Retinal pigment epithelial cell (primary cell): ENCODE results near the gene MAU2.

ENCODE experiments used
- DNase-seq: peaks from one replicate; pipeline ENCODE4 v3.0.0-alpha.2; 2010; ENCODE audit warnings: low read depth
- H3K4me3 ChIP-seq: 2 replicates; pipeline ENCODE4 v1.5.1; 2011; ENCODE audit warnings: mild to moderate bottlenecking, low read length, control low read depth, moderate library complexity
- TF ChIP-seq, protein P1 (sequence below): conservative IDR thresholded peaks from 2 replicates; pipeline ENCODE4 v1.5.1; 2011; ENCODE audit warnings: low read depth, low read length, control low read depth, inconsistent platforms

MAU2 gene

DNA sequence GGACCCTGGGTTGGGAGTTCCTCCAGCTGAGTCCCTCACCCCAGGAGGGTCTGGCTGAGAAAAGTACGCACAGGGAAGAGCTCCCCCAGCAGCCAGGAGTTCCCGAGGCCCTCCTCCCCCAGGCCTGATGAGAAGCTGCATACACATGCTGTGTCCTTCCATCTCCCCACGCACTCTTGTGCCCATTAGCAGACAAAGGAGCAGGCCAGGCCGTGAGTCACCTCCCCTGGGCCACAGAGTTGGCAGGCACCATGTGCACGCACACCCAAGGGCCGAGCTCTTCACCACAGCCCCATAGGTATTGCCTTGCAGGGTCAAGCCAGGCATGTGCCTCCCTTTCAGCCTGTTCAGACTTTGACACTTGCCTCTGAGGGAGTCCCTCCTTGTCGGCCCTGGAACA lies 17.5 kb downstream of the MAU2 start:
- H3K4me3 ChIP-seq: no peak overlapping the region
- TF ChIP-seq, protein P1, sequence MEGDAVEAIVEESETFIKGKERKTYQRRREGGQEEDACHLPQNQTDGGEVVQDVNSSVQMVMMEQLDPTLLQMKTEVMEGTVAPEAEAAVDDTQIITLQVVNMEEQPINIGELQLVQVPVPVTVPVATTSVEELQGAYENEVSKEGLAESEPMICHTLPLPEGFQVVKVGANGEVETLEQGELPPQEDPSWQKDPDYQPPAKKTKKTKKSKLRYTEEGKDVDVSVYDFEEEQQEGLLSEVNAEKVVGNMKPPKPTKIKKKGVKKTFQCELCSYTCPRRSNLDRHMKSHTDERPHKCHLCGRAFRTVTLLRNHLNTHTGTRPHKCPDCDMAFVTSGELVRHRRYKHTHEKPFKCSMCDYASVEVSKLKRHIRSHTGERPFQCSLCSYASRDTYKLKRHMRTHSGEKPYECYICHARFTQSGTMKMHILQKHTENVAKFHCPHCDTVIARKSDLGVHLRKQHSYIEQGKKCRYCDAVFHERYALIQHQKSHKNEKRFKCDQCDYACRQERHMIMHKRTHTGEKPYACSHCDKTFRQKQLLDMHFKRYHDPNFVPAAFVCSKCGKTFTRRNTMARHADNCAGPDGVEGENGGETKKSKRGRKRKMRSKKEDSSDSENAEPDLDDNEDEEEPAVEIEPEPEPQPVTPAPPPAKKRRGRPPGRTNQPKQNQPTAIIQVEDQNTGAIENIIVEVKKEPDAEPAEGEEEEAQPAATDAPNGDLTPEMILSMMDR: no peak
- DNase-seq: no peak

DNA sequence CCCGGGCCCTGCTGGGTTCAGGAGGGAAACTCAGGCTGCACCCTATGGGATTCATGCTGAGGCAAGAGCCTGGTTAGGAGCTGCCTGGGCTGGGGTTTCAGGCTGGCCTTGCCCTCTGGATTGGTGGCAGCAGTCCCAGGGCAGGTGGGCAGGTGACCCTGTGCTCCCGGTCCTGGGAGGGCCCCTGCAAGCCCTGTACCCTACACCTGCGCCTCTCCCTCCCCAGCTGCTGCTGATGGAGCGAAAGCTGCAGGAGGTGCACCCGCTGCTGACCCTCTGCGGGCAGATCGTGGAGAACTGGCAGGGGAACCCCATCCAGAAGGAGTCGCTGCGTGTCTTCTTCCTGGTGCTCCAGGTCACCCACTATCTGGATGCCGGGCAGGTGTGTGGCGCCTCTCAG lies 20.4 kb downstream of the MAU2 start:
- H3K4me3 ChIP-seq: no peak overlapping the region
- no peak for DNase-seq
- TF ChIP-seq, protein P1: no peak

DNA sequence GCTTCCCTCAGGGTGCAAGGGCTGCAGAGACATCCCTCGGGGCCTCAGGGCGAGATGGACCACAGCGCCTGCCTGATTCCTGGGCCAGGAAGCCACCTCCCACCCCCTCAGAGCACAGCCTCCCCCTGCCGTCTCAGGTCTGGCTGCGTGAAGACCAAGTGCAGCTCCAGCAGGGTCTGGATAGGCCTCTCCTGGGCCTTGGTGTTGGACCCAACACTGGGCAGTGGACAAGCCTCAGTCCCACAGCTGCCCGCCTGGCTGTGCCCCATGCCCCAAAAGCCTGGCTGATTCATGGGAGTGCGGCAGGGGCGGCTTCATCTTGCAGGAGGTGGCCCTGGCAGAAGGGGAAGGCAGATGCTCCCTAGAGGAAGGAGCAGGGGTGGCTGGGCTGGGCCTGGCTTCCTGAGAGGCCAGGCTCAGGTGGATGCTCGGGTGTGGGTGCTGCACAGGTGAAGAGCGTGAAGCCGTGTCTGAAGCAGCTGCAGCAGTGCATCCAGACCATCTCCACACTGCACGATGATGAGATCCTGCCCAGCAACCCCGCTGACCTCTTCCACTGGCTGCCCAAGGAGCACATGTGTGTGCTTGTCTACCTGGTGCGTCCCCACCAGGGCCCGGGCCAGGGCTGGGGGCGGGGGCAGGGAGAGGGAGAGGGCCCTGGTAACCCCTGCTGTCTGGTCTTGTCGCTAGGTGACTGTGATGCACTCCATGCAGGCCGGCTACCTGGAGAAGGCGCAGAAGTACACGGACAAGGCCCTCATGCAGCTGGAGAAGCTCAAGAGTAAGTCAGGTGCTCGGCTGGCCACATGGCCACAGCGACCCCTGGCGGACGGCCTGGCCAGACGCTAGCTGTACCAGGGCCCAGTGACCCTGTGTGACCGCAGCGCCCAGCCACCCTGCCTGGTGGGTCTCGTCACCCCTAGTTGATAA lies 21.7 kb downstream of the MAU2 start:
- TF ChIP-seq, protein P1: peak; percentile 95

DNA sequence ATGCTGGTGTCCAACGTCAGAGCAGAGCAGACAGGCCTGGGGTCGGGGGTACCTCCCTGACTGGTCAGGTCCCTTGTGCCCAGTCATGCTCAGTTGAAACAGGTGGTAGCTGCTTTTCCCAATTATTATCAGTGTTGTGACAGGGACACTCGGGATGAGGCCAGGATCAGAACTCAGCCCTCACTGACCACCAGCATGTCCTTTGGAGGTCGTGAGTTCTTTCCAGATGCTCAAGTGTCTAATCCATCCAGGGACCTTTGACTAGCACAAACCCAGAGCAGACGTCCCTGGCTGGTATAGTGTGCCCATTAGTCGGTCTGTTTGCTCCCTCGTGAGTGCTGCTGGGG lies 22.4 kb downstream of the MAU2 start:
- DNase-seq: no peak
- TF ChIP-seq, protein P1: no peak
- no peak overlapping the region for H3K4me3 ChIP-seq

More for the DNA sequence above, 21.7 kb downstream of the MAU2 start:
- peak; percentile 14 for DNase-seq
- H3K4me3 ChIP-seq: no peak overlapping the region

DNA sequence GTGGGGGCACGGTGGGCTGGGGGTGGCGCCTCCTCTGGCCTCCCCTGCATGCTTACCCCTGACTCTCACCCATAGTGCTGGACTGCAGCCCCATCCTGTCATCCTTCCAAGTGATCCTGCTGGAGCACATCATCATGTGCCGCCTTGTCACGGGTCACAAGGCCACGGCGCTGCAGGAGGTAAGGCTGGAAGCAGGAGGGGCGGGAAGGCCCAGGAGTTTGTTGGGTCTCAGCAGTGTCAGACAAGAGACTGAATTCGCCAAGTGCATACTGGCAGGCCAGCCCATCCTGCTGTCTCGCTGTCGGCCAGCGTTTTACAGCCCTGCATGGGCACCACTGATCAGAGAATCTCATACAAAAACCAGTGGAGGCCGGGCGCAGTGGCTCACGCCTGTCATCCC lies 23.1 kb downstream of the MAU2 start:
- H3K4me3 ChIP-seq: no peak overlapping the region
- no peak for DNase-seq
- TF ChIP-seq, protein P1: no peak

DNA sequence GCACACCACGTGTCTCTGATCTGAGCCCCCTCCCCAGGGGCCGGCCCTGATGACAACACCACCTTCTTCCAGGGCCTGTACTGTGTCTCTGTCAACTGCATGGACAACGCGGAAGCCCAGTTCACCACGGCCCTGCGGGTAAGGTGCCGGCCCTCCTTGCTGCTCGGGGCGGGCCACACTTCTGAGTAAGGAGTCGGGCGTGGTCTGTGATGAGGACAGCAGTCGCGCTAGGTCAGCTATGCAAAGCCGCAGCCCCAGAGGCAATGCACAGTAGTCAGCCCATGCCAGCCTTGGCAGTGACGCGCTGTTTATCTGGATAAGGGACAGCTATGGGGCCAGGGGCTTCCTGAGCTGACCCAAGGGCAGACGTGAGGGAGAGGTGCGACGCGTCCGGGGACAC lies 24.6 kb downstream of the MAU2 start:
- no peak overlapping the region for H3K4me3 ChIP-seq
- TF ChIP-seq, protein P1: no peak
- no peak for DNase-seq

DNA sequence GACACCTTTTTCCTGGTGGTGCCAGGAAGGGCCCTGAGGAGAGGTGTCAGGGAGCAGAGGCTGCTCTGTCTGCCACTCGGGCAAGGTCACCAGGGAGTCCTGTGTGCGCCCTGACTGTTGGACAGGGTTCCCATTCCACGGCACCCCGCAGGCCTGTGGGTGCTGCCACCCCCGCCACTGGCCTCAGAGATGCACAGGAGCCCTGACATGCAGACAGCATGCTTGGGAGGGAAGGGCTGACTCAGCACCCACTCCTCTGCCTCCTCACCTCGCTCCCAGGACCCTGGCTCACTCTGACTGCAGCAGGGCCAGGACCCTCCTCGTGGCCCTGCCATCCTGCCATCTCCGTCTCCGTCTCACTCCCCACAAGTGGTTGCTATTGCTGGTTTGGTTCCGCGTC lies 25.3 kb downstream of the MAU2 start:
- H3K4me3 ChIP-seq: no peak overlapping the region
- TF ChIP-seq, protein P1: no peak
- DNase-seq: no peak
